ENCODE measurements around the gene CACNA1B. TPM values are rescaled to one million over a fixed set of nuclear protein-coding genes. Genes with fewer than 3 reads are reported as not detected.

The CACNA1B gene
- polyA plus RNA-seq, 1 experiment: 0.01 TPM

DNA sequence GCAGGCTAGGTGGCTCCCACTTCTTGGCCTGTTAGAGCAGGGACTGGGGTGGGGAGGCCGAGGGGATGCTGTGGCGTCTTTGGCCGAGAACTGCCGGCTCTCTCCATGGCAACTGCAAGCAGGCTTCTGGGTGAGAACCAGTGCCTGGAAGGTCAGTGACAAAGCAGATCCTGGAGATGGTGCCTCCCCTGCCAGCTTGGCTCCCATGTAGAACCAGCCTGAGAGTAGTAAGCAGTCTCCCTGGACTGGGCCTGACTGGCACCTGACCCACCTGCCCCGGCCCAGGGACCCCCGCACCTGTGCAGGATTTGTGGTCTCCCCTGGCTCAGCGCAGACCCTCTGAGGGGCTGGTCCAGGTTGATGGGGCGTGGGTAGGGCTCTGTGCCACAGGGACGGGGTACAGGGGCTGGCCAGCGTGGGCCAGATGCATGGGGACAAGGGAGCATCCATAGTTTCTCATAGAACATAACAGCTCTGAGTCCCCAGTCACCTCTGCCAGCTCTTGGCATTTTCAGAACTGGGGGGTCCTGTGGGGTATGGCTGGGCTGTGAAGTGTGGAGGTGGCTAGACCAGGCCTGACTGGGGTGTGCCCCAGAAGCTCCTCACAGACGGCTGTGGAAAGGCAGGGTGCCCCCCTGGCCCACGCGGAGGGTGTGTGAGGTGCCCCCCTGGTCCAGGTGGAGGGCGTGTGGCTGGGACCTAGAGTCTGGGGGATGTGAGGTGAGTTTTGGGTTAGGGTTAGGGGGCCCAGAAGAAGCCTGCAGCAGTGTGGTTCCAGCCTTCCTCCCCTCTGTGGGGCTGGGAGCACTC lies 22.2 kb downstream of the CACNA1B start:
- POLR2A ChIA-PET: no interaction called here
- CTCF ChIA-PET: no interaction called here

DNA sequence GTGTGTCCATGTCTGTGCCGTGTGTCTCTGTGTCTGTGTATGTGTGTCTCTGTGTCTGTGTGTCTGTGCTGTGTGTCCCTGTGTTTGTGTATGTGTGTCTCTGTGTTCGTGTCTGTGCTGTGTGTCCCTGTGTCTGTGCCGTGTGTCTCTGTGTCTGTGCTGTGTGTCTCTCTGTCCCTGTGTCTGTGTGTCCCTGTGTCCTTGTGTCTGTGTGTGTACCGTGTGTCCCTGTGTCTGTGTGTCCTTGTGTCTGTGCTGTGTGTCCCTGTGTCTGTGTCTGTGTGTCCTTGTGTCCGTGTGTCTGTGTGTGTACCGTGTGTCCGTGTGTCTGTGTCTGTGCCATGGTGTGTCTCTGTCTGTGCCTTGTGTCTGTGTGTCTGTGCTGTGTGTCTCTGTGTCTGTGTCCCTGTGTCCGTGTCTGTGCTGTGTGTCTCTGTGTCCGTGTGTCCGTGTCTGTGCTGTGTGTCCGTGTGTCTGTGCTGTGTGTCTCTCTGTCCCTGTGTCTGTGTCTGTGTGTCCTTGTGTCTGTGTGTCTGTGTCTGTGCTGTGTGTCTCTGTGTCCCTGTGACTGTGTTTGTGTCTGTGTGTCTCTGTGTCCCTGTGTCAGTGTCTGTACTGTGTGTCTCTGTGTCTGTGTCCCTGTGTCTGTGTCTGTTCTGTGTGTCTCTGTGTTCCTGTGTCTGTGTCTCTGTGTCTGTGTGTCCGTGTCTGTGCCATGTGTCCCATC lies 23.2 kb downstream of the CACNA1B start:
- Histone ChIP-seq H3K27me3 (ENCODE audit: control insufficient read depth, insufficient read depth, low read length) (no peaks in the 10 kb centered on the region), H3K36me3 (ENCODE audit: control insufficient read depth, insufficient read depth, low read length) (no peaks in the 10 kb centered on the region), H3K4me3 (ENCODE audit: low read depth, low read length) (no peak overlapping the region)
- DNase-seq (ENCODE audit: low read depth): no peak
- POLR2A ChIA-PET: no interaction called here
- TF ChIP-seq, protein P1, sequence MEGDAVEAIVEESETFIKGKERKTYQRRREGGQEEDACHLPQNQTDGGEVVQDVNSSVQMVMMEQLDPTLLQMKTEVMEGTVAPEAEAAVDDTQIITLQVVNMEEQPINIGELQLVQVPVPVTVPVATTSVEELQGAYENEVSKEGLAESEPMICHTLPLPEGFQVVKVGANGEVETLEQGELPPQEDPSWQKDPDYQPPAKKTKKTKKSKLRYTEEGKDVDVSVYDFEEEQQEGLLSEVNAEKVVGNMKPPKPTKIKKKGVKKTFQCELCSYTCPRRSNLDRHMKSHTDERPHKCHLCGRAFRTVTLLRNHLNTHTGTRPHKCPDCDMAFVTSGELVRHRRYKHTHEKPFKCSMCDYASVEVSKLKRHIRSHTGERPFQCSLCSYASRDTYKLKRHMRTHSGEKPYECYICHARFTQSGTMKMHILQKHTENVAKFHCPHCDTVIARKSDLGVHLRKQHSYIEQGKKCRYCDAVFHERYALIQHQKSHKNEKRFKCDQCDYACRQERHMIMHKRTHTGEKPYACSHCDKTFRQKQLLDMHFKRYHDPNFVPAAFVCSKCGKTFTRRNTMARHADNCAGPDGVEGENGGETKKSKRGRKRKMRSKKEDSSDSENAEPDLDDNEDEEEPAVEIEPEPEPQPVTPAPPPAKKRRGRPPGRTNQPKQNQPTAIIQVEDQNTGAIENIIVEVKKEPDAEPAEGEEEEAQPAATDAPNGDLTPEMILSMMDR (IDR thresholded peaks at IDR 0.05; ENCODE audit: insufficient read depth, low read depth, low read length): no peak
- CTCF ChIA-PET: no interaction called here

More for the DNA sequence above, 22.2 kb downstream of the CACNA1B start:
- no peaks in the 10 kb centered on the region for H3K36me3 ChIP-seq (ENCODE audit: control insufficient read depth, insufficient read depth, low read length)
- DNase-seq (ENCODE audit: low read depth): no peak
- H3K27me3 ChIP-seq (ENCODE audit: control insufficient read depth, insufficient read depth, low read length): no peaks in the 10 kb centered on the region
- no peak overlapping the region for H3K4me3 ChIP-seq (ENCODE audit: low read depth, low read length)
- TF ChIP-seq, protein P1 (IDR thresholded peaks at IDR 0.05; ENCODE audit: insufficient read depth, low read depth, low read length): no peak

DNA sequence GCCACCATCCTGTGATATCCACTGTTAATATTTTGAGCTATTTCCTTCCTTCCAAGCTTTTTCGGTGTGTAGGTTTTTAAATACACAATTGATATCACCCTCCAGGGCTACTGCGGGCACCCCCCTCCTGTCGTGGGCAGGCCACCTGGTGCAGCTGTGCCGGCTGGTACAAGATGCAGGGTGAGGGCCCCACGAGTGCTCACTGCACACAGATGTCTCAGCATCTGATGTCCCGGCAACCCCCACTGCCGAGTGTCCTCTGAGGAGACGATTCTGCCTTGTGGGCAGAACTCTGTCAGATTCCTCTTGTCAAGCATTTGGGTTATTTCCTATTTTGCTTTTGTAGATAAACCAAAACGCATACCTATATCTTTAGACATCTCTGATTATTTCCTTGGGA lies 25.1 kb downstream of the CACNA1B start:
- no peaks in the 10 kb centered on the region for H3K36me3 ChIP-seq (ENCODE audit: control insufficient read depth, insufficient read depth, low read length)
- no peak overlapping the region for H3K4me3 ChIP-seq (ENCODE audit: low read depth, low read length)
- no peak for DNase-seq (ENCODE audit: low read depth)
- ChIA-PET CTCF (no interaction called here), POLR2A (no interaction called here)
- H3K27me3 ChIP-seq (ENCODE audit: control insufficient read depth, insufficient read depth, low read length): no peaks in the 10 kb centered on the region
- TF ChIP-seq, protein P1 (IDR thresholded peaks at IDR 0.05; ENCODE audit: insufficient read depth, low read depth, low read length): no peak

DNA sequence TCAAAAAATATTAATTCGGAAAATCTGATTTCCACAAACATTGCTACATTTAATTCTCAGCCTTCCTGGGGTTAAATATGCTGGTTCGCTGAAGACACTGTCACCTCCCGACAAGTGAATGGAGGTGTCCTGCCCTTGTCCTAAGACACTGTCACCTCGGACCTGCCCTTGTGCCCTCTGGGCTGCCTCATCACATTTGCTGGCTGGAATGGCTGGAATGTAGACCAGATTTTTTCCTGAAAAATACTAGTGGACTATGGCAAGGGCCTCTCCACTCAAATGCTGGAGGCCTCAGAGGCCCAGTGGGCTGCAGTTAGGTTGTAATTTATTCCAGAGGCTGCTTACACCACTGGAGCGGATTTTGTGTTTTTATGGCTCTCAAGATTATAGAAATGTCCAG lies 28.2 kb downstream of the CACNA1B start:
- ChIA-PET CTCF (no interaction called here), POLR2A (no interaction called here)
- no peaks in the 10 kb centered on the region for H3K27me3 ChIP-seq (ENCODE audit: control insufficient read depth, insufficient read depth, low read length)
- TF ChIP-seq, protein P1 (IDR thresholded peaks at IDR 0.05; ENCODE audit: insufficient read depth, low read depth, low read length): no peak
- no peak for DNase-seq (ENCODE audit: low read depth)
- no peak overlapping the region for H3K4me3 ChIP-seq (ENCODE audit: low read depth, low read length)
- no peaks in the 10 kb centered on the region for H3K36me3 ChIP-seq (ENCODE audit: control insufficient read depth, insufficient read depth, low read length)

DNA sequence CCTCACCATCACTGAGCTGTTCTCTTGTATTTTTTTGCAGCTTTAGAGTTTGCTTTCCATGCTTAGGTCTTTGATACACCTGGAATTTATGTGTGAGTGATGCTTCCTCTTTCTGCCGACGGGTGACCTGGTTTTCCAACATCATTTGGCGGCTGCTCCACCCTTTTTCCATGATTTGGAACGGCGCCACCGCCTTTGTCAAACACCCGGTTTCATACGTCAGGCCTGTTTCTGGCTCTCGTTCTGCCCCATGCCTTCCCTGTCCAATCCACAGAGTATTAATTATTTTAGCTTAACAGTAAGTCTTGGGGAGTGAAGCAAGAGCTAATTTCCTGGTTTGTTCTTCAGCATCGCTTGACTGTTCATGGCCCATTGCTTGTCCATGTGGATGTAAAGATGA lies 30.2 kb downstream of the CACNA1B start:
- TF ChIP-seq, protein P1 (IDR thresholded peaks at IDR 0.05; ENCODE audit: insufficient read depth, low read depth, low read length): no peak
- Histone ChIP-seq H3K36me3 (ENCODE audit: control insufficient read depth, insufficient read depth, low read length) (no peaks in the 10 kb centered on the region), H3K4me3 (ENCODE audit: low read depth, low read length) (no peak overlapping the region), H3K27me3 (ENCODE audit: control insufficient read depth, insufficient read depth, low read length) (no peaks in the 10 kb centered on the region)
- ChIA-PET CTCF (no interaction called here), POLR2A (no interaction called here)
- DNase-seq (ENCODE audit: low read depth): no peak
